ENCODE results near the gene FAM89A. TPM values are rescaled to one million over a fixed set of nuclear protein-coding genes. Genes with fewer than 3 reads are reported as not detected.

Gene FAM89A
- 11.3 TPM for total RNA-seq

DNA sequence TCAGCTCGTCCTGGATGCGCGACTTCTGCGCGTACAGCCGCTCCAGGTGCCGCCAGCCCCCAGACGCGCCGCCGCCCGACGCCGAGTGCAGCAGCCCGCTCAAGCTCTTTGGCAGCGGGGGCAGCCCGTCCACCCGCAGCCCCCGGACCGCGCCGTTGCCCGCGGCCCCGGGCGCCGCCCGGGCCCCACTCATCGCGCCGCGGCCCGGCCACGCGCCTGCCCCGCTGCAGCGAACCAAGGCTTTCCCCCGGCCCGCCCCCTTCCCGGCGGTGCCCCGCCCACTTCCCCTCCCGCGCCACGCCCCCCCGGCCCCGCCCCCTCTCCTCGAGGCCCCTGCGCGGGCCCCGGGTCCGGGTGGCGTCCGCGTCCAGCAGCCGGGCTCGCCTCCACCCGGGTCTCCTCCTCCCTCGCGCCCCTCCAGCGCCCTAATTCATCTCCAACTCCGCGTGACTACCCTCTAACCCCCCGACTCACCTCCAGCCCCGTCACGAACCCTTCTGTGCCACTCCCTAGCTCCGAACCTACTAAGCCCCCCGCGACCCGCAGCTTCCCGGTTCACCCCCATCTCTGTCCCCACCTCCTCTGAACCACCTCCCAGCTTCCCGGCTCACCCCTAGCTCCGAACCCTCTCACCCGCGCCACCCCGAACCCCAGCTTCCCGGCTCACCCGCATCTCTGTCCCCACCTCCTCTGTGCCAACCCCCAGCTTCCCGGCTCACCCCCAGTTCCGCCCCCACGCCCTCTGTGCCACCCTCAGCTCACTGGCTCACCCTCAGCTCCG is at the start of gene FAM89A:
FAM89A (minus strand) TSS at position 236 of the 781 bp plus-strand sequence; CDS start at position 193, 43 bp downstream.
- DNase-seq (ENCODE audit: low spot score), result peak; percentile 64

DNA sequence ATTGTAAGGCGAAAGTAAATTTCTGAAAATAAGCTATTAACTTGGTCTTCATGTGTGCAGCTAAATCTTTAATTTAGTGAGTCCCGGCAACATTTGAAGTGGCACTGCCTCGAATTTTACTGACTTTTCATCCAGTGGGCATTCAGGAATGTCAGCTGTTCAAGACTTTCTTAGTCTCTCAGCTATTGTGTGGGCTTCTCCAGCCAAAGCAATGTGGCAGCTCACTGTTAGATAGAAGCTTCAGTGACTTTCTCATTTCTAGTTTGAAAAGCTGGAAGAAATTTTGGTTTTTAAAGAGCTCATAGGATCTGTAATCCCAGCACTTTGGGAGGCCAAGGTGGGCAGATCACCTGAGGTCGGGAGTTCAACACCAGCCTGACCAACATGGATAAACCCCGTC is 44.3 kb upstream of the FAM89A start:
- no peak for DNase-seq (ENCODE audit: low spot score)

DNA sequence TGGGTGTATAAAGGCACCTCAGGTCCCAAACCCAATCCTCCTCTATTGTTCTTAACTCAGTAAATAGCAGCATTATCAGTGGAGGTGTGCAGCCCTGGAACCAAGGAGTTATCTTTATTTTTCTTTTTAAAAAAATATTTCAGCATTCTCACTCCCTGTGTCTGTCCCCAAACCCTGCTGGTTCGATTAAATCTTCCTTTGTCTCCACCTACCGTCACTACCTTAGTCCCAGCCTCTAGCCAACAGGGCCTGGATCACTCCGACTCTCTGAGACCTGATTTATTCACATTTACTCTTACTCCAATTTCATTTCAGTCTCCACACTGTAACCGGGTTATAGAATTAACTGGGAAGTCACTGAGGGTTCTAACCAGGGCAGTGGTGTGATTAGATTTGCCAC is 39.1 kb upstream of the FAM89A start:
- peak; percentile 2 for DNase-seq (ENCODE audit: low spot score)

DNA sequence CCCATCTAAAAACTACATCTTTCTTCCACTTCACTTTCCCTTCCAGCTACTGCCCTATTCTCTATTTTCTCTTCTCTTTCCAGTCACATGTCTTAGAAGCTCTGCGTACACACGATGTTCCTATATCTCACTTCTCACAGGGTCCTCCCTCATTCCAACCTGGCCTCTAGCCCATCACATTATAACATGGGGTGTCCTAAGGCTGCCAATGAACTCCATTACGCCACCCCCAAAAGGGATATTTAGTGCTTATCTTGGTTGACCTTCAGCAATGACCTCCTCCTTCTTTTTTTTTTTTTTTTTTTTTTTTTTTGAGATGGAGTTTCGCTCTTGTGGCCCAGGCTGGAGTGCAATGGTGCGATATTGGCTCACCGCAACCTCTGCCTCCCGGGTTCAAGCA is 38.2 kb upstream of the FAM89A start:
- DNase-seq (ENCODE audit: low spot score), result no peak

DNA sequence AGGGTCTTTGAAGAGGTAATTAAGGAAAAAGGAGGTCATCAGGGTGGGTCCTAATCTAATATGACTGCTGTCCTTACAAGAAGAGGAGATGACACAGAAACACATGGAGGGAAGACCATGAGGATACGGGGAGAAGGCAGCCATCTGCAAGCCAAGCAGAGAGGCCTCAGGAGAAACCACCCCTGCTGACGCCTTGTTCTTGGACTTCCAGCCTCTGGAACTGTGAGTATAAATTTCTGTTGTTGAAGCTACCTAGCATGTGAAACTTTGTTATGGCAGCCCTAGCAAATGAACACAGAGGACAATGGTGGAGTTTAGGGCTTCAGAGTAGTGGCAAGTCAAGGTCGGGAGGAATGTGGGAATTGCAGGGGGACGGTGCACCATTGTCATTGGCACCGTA is 36.7 kb upstream of the FAM89A start:
- peak; percentile 8 for DNase-seq (ENCODE audit: low spot score)

DNA sequence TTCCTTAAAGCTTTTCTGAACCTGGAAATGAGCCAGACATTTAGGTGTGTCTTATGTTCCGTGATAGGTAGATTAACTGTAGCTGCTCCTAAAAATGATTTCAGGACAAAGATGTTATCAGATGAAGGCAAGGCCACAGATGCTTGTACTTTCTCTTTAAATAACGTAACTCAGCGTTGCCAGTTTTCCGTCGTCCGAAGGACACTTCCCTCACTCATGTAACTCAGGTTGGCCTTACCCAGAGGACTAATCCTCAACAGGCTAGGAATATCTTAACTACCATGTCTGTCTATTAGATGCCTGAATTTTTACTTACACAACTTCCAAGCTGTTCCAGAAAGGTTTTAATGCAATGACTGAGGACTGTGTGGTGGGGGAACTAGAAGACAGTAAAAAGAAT is 35.4 kb upstream of the FAM89A start:
- DNase-seq (ENCODE audit: low spot score), result peak; percentile 8

DNA sequence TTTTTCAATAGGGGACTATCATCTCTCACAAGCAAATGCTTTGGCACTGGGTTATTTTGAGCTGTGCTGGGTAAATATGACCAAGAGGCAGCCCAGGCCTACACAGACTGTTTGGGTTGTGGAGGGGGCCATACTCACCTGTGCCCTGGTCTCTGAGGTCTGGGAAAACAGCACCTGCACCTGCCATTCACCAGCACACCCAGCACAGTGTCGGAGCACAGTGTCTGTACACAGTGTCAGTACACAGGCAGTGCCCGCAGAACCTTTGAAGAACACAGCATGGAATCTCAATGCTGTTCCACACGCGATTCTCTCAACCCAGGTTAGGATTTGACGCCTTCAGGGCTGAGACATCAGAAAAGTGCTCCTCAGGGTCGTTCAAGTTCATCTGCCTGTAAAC is 35.0 kb upstream of the FAM89A start:
- DNase-seq (ENCODE audit: low spot score), result peak; percentile 6

DNA sequence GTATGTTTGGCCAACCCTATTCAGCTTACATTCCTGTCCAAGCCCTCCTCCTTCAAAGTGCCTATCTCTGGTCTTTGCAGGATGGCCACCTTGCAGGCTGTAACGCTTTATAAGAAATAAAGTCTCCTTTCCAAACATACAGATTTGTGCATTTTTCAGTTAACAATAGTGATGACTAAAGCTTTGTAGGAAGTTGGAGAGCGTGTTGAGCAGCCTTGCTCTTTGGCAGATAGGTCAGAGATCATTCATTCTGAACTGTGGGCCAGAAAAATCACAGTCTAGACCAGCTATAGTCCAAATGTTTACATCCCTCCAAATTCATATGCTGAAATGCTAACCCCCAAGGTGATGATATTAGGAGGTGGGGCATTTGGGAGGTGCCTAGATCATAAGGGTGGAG is 34.0 kb upstream of the FAM89A start:
- DNase-seq (ENCODE audit: low spot score), result no peak

DNA sequence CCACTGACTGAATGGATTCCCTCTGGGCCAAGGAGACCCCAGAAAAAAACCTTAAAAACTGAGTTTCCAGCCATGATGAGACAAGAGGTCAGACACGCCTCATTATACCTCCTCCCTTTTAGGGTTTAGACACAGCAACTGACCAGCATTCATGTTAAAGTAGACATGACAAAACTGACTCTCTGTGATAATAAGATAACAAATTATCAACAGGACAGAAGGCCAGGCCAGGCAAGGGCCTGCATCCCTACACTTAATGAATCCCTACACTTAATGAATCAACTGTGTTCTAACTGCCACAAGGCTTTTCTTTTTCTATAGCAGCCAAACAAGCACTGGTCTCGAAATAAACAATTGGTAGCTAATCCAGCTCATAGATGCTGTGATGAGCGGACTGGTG is 33.3 kb upstream of the FAM89A start:
- no peak for DNase-seq (ENCODE audit: low spot score)

DNA sequence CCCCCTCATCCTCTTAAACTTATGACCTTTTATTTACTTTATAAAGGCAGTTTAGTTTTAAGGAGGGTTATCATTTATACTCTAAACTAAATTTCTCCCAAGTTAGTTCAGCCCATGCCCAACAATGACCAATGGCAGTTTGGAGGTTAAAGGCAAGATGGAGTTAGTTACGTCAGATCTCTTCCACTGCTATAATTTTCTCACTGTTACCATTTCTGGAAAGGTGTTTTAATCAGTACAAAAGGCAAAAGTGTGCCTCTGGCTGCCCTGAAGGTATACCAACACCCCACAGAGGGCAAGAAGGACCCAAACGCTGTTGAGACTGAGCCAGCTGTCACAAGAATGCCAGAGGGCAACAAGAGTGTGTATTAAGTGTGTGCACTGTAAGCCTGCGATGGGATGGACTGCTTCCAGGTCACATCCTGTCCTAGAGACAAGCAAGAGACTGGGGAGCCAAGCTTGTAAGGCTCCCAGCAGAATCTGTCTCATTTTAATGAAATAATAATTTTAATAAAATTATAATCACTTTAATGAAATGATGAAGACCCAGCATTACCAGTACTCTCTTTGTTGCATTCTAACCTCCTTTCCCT is 32.5 kb upstream of the FAM89A start:
- DNase-seq (ENCODE audit: low spot score), result peak; percentile 29

DNA sequence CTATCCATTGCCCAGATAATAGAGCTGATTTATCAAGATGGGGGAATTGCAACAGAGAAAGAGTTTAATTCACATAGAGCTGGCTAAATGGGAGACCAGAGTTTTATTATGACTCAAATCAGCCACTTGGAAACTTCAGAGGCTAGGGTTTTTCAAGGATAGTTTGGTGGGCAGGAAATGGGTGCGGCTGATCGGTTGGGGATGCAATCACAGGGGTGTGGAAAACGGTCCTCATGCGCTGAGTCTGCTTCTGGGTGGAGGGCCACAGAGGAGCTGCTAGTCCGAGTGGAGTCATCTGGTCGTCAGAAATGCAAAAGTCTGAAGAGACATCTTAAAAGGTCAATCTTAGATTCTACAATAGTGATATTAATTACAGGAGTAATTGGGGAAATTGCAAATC is 32.0 kb upstream of the FAM89A start:
- no peak for DNase-seq (ENCODE audit: low spot score)

DNA sequence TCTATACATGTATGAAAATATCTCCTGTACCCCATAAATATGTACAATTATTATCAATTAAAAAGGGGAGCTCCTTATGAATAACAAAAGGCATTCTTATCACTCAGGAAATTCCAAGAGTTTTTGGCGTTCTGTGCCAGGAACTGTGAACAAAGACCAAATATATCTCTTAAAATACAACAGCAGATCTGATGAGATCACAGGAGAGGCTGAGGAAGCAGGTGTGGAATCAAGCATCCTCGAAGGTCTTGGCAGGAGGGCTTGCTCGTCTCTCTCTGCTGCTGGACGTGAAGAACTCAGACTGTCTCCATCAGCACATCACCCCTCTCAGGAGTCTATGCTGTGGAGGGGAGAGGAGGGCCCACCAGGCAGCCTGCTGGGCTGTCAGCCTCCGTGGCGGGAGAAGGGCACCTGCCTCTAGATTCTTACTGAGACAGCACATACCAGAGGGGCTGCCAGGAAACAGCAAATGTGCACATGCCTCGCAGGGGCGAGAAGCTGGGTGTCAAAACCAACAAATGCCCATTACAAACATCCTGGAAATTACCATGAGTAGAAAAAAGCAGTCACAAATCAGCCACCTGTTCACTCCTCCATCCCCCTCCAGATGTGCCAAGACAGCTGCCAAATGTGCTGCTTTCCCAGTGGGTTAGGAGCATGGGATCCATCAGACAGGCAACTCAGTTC is 30.8 kb upstream of the FAM89A start:
- peak; percentile 29 for DNase-seq (ENCODE audit: low spot score)

DNA sequence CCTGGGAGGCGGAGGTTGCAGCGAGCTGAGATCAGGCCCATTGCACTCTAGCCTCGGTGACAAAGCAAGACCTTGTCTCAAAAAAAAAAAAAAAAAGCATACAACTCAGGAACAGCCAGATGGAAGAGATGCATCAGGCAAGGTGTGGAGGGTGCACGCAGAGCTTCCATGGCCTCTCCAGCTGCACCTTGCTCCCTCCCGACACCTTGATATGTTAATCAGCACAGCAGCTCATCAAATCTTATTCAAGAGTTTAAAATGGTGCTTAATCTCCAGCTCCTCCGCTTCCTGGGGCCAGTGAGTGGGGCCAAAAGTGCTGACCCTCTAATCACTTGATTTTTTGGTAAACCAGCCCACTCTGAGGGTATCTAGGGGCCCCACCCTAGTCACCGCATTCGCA is 29.3 kb upstream of the FAM89A start:
- DNase-seq (ENCODE audit: low spot score), result no peak

DNA sequence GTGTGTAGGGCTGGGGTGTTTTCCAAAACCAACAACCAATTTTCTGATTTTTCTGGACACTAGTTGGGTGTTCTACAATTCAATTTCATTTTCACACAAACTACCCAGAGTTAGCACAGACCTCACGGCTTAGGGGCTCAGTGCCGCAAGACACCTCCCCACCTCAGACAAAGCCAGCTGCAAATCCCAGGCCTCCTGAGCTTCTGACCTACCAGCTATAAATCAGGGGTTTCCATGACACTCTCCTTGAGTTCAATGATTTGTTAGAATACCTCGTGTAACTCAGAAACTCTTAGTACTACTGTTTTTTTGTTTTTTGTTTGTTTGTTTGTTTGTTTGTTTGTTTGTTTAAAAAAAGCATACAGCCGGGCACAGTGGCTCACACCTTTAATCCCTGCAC is 28.7 kb upstream of the FAM89A start:
- DNase-seq (ENCODE audit: low spot score), result no peak

DNA sequence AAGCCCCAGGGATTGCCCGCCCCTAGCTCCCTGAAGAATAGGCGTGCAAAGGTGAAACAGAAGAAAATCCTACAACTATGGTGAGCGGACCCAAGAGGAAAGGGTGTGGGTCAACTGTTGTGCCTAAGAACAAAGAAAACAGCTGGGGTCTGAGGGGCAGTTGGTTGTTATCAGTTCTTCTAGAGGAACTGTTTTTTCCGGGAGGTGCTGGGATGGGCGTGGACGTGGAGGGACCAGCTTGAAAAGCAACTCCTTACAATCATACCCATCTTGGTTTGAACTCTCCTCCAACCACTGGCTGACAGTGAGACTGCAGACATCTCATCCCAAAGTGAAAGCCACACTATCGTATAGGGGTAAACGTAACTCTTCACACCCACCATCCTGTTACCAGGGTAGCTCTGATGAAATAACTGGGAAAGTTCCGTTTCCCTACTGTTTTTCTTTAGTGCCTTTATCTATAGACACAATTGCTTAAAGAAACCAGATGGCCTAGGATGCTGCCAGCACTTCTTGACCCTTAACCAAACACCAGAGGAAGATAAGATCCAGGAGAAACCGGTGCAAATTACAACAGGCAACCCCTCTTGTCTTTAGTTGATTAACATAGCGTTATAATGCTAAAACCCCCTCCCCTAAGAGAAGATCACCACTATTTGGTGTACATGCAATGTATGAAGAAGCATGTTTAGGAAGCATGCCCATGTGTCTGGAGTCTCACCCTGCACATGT is 25.6 kb upstream of the FAM89A start:
- no peak for DNase-seq (ENCODE audit: low spot score)

DNA sequence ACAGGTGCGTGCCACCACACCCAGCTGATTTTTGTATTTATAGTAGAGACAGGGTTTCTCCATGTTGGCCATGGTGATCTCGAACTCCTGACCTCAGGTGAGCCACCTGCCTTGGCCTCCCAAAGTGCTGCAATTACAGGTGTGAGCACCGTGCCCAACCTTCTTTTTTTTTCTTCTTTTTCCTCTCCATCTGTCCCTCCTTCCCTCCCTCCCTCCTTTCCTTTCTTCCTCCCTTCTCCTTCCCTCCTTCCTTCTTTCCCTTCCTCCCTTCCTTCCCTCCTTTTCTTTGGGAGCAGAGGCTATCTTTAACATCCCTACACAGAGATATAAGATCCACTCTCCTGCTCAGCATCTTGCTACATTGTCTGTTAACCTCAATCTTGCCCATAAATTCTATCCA is 24.4 kb upstream of the FAM89A start:
- no peak for DNase-seq (ENCODE audit: low spot score)

DNA sequence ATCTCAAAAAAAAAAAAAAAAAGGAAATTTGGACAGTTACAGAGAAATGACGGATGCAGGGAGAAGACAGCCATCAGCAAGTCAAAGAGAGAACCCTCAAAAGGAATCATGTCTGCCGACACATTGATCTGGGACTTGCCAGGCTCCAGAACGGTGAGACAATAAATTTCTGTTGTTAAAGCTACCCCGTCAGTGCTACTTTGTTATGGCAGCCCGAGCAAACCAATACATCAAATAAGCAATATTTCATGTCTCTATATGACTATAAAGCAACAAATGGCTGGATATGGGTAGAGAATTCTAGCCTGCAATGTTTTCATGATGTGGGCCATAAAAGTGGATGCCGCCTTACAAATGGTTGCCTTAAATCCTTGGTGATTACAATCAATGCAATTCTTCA is 23.3 kb upstream of the FAM89A start:
- no peak for DNase-seq (ENCODE audit: low spot score)

DNA sequence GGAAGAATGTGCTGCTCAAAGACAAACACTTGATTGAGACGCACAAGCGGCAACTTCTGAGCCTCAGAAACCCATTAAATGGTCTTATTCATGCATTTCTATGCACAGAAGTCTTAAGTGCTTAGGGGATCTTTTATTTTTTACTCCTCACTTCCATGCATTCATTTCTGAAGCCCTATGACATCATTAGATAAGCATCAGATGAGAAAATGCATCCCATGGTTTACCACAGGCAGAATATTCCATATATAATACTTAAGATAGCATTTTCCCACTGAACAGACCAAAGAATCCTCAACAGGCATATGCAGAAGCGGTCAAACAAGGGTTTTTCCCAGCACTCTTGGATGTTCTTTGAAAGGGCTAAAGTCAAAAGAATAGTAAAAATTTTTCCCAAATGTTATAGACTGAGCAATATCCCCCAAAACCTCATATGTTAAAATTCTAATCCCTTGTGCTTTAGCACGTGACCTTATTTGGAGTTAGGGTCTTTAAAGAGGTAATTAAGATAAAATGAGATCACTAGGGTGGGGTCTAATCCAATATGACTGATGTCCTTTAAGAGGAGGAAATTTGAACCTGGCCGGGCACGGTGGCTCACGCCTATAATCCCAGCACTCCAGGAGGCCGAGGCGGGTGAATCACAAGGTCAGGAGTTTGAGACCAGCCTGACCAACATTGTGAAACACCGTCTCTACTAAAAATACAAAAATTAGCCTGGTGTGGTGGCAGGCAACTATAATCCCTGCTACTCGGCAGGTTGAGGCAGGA is 22.6 kb upstream of the FAM89A start:
- DNase-seq (ENCODE audit: low spot score), result no peak

DNA sequence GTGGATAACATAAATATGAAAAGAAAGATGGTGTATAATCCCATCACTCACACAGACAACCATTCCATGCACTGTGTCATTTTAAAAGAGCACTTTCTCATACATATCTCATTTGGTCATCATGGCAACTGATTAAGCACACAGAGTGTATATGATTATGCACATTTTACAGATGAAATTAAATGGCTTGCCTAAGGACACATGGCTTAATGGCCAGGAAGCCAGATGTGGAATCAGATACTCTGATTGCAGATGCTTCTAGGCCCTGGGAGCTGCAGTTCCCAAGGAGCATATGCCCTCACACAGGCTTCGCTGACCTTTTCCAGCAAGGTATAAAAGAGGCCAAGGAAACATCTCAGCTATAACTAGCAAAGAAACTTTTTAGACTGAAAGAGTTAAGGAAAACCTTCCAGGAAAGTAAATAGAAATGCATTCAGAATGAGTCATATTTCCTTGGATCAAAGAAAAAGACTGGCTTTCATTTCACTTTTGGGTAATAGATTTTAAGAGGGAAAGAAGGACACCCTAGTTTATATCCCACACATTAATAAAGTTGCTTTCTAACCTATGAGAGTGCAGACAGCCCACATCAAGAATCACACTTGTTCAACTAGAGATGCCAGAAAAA is 19.6 kb upstream of the FAM89A start:
- DNase-seq (ENCODE audit: low spot score), result no peak

DNA sequence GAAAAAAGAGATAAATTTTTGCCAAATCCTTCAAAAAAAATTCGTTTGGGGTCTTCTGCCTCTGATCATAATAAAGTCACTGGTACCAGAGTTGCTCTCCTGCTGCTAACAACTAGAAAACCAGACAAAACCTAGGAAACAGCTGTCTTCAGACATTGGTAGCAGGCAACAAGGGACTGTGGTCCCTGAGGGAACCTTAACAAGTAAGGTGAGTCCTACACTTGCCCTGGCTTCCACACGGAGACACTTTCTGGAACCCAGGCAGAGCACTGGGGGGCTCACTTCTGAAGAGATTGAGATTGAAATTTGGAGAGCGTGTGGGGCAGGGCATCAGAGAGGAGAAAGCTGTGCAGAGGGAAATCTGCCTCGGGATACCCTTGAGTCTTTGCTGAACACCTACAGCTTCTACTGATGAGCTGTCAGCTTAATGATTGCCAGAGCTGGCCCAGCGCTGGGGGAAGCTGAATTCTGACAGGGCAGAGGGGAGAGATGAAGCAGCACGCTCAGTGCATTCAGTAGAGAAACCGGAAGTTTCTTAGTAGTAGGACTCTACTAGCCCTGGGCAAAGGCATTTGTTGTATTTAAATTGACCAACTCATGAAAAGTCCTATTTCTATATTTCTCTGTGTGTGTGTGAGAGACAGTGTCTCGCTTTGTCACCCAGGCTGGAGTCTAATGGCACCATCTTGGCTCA is 18.5 kb upstream of the FAM89A start:
- no peak for DNase-seq (ENCODE audit: low spot score)

DNA sequence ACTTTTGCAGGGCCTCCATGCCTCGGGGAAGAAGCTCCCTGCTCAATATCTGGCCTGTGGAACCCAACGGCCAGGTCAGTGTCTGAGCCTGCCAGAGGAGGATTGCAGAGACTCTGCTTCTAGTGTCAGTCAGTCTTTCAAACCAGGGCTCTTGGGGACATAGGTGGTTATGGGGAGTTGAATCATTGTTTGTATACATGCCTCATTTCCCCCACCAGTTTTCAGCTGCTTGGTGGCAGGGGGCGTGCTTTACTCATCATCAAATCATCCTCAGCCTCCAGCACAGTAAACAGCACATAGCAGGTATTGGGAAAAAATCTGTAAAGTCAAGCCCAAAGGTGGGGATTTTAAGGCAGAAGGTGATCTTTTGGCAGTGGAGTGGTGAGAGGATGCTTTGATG is 17.4 kb upstream of the FAM89A start:
- no peak for DNase-seq (ENCODE audit: low spot score)

Data from ureter (tissue), 1 donor.